ENCODE measurements around the gene SPATA33.
"Not testable (repeated sequence)": the region's sequence is repeated elsewhere in the genome, so short reads cannot be mapped to it uniquely, and the experiment has no call there.

The SPATA33 gene

DNA sequence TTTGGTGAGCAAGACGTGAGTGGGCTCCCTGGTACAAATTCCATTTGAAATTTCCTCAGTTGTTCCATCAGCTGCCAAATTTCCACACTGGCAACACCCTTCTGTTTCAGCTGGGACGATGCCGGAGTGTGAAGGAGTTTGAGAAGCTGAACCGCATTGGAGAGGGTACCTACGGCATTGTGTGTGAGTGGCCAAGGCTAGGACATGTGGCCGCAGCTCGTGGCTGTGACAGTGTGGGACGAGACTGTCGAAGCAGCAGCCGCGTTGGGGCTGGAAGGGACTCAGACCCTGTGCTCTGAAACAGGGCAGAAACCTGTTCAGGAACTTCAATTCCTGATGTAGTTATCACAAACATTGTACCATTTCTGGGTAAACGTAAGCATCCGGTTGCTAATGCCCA is 31.5 kb downstream of the SPATA33 start:
- TF ChIP-seq, protein P1, sequence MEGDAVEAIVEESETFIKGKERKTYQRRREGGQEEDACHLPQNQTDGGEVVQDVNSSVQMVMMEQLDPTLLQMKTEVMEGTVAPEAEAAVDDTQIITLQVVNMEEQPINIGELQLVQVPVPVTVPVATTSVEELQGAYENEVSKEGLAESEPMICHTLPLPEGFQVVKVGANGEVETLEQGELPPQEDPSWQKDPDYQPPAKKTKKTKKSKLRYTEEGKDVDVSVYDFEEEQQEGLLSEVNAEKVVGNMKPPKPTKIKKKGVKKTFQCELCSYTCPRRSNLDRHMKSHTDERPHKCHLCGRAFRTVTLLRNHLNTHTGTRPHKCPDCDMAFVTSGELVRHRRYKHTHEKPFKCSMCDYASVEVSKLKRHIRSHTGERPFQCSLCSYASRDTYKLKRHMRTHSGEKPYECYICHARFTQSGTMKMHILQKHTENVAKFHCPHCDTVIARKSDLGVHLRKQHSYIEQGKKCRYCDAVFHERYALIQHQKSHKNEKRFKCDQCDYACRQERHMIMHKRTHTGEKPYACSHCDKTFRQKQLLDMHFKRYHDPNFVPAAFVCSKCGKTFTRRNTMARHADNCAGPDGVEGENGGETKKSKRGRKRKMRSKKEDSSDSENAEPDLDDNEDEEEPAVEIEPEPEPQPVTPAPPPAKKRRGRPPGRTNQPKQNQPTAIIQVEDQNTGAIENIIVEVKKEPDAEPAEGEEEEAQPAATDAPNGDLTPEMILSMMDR (conservative IDR thresholded peaks at IDR 0.05; ENCODE audit: control insufficient read depth, insufficient read depth, low read depth, low read length): no peak
- H3K4me3 ChIP-seq (ENCODE audit: control insufficient read depth, low read depth, low read length): no peak overlapping the region
- DNase-seq (ENCODE audit: low read depth): no peak

DNA sequence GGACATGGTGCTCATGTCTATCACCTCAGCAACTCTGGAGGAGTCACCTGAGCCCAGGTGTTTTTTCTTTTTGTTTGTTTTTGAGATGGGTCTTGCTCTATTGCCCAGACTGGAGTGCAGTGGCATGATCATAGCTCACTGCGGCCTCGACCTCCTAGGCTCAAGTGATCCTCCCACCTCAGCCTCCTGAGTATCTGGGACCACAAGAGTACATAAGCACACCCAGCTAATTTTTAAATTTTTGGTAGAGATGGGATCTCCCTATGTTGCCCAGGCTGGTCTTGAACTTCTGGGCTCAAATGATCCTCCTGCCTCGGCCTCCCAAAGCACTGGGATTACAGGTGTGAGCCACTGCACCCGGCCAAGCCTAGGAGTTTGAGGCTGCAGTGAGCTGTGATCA is 32.0 kb downstream of the SPATA33 start:
- H3K4me3 ChIP-seq (ENCODE audit: control insufficient read depth, low read depth, low read length); DNase-seq (ENCODE audit: low read depth): not testable (repeated sequence)

DNA sequence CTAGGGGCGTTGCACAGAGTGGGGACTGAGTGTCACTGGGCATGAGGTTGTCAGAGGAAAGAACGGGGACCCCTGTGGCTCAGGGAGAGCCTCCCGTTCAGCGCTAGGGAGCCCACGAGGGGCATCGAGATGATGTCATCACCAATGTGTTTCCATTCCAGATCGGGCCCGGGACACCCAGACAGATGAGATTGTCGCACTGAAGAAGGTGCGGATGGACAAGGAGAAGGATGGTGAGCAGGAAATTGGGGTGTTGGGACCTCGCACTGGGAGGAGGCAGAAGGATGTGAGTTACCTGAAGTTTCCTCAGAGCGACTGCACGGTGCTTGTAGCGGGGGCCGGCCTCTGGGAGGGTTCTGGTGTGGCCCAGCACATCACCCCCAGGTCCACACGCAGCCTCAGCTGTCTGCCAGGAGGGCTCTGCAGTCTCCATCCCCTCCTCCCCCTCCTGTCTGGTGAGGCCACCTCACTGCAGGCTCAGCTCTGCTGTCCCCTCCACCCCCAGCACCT is 32.8 kb downstream of the SPATA33 start:
- H3K4me3 ChIP-seq (ENCODE audit: control insufficient read depth, low read depth, low read length): no peak overlapping the region
- TF ChIP-seq, protein P1 (conservative IDR thresholded peaks at IDR 0.05; ENCODE audit: control insufficient read depth, insufficient read depth, low read depth, low read length): no peak
- no peak for DNase-seq (ENCODE audit: low read depth)

DNA sequence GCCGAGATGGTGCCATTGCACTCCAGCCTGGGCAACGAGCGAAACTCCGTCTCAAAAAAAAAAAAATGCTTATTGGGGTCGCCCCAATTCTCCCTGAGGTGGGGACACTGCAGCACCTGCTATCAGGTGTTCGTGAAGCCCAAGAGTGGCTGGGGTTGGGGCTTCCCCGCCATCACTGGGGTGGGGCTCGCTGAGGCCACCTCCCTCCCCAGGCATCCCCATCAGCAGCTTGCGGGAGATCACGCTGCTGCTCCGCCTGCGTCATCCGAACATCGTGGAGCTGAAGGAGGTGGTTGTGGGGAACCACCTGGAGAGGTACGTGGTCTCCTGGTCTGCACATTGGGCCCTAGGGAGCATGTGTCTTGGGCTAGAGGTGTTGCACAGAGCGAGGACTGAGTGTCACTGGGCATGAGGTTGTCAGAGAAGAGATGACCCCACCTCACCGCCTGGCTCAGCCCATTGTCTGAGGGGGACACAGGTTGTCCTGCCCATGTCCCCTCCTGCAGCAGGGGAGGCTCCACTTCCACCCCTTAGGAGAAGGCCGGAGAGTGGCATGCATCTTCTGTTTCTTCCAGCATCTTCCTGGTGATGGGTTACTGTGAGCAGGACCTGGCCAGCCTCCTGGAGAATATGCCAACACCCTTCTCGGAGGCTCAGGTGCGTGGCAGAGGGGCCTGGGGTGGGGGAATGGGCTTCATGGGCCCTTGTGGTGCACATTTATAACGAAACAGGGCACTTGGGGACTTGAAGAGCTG is 33.8 kb downstream of the SPATA33 start:
- TF ChIP-seq, protein P1 (conservative IDR thresholded peaks at IDR 0.05; ENCODE audit: control insufficient read depth, insufficient read depth, low read depth, low read length): no peak

DNA sequence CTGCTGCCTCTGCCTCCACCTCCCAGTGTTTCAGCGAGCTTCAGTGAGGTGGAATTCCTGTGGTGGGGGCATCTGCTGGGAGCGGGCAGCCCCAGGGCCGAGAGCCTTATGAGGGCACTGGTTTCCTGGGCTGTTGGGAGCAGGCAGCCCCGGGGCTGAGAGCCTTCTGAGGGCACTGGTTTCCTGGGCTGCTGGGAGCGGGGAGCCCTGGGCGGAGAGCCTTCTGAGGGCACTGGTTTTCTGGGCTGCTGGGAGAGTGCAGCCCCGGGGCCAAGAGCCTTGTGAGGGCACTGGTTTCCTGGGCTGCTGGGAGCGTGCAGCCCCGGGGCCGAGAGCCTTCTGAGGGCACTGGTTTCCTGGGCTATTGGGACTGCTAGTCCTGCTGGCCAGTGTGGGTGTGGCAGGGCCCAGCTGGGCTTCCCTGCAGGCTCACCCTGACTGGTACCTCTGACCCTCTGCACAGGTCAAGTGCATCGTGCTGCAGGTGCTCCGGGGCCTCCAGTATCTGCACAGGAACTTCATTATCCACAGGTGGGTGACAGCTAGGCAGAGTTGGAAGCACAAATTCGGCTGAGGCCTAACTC is 34.4 kb downstream of the SPATA33 start:
- H3K4me3 ChIP-seq (ENCODE audit: control insufficient read depth, low read depth, low read length): no peak overlapping the region
- TF ChIP-seq, protein P1 (conservative IDR thresholded peaks at IDR 0.05; ENCODE audit: control insufficient read depth, insufficient read depth, low read depth, low read length): no peak
- DNase-seq (ENCODE audit: low read depth): no peak

More for the DNA sequence above, 33.8 kb downstream of the SPATA33 start:
- no peak for DNase-seq (ENCODE audit: low read depth)
- no peak overlapping the region for H3K4me3 ChIP-seq (ENCODE audit: control insufficient read depth, low read depth, low read length)

DNA sequence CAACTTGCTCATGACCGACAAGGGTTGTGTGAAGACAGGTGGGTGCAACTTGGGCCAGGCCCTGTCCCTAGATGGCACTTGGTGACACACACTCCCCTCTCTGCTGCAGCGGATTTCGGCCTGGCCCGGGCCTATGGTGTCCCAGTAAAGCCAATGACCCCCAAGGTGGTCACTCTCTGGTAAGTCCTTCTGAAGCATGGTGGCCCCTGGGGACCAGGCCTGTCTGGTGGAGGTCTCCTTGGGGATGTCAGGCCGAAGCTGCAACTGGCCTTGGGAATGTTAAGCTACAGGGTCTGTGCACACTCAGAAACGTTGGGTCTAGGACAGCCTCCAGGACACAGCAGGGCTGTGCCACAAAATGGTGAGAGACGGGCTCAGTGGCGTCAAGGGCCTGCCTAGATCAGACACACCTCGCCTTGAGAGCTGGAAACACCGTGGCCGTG is 35.7 kb downstream of the SPATA33 start:
- no peak for DNase-seq (ENCODE audit: low read depth)
- H3K4me3 ChIP-seq (ENCODE audit: control insufficient read depth, low read depth, low read length): no peak overlapping the region
- TF ChIP-seq, protein P1 (conservative IDR thresholded peaks at IDR 0.05; ENCODE audit: control insufficient read depth, insufficient read depth, low read depth, low read length): no peak
